GM21576 (cell line): ENCODE results near the gene CLMN.
"Not testable (repeated sequence)": the region's sequence is repeated elsewhere in the genome, so short reads cannot be mapped to it uniquely, and the experiment has no call there.

Experiments used
- ATAC-seq: cut with Tn5 transposase; IDR thresholded peaks from one replicate; pipeline ENCODE4 v1.9.1; 2021; ENCODE audit warnings: mild to moderate bottlenecking, moderate library complexity; ENCODE audit not compliant: unreplicated experiment

Gene CLMN

DNA sequence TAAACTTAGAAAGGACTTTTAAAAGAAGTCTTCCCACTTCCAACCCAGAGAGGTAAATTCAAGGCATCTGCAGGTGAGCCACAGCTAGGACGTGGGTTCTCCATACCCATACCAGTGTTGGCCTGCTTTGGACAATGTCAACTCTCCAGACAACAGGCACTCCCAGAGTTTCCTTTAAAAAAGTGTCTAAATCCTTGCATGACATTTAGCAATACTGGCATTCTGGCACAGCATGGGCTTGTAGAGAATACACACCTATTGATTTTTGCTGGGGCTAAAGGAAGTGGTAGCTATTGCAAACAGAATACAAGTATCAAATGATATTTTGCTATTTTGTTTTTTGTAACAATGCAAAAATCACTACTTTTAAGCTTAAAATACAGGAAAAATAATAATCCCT, 136.6 kb downstream of the CLMN start:
- no peak for ATAC-seq

DNA sequence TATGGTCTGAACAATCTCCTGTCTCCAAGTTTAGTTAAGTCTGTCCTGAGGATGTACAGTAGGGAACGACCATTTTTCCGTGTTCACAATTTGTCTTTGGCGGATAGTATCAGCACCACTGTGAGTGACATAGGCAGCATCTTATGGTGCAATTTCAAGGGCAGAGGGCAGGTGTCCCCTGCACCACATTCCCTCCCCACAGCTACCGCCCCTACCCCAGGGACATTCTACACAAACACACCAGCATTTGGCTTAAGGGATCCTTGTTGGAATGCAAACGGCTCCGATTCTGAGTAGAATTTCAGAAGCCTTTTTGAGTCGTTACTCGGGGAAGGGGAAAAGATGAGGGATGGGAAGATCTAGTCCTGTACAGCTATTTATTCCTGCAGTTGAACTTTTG, 137.3 kb downstream of the CLMN start:
- no peak for ATAC-seq

DNA sequence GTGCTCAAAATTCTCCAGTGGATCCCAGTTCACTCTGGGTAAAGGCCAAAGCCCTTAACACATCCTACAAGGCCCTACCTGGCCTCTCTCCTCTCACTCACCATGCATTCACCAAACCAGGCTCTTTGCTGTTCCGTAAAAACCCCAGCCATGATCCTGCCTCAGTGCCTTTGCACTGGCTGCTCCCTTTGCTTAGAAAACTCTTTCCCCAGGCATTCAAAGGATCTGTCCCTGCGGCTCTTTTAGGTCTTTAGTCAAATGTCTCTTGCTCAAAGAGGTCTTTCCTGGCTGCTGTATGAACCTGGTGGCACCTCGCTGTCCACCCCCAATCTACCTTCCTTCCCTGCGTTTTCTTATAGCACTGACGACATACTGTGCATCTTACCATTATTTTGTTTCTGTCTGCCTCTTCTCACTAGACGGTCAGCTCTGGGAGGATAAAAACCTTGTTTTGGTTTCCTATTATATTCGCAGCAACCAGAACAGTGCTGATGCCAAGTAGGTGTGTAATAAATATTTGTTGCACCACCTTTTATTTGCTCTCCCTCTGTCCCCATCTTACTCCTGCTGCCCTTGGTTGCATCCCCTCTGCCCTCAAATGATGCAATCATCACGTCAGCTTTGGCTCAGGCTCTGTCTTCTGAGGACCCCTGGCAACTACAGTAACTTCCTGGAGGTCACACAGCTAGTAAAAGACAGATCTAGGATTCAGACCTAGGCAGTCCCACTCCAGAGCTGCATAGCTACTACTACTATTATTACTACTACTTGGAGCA, 138.6 kb downstream of the CLMN start:
- no peak for ATAC-seq

DNA sequence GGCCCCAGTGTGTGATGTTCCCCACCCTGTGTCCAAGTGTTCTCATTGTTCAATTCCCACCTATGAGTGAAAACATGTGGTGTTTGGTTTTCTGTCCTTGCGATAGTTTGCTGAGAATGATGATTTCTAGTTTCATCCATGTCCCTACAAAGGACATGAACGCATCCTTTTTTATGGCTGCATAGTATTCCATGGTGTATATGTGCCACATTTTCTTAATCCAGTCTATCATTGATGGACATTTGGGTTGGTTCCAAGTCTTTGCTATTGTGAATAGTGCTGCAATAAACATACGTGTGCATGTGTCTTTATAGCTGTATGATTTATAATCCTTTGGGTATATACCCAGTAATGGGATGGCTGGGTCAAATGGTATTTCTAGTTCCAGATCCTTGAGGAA, 144.0 kb downstream of the CLMN start:
- not testable (repeated sequence) for ATAC-seq

DNA sequence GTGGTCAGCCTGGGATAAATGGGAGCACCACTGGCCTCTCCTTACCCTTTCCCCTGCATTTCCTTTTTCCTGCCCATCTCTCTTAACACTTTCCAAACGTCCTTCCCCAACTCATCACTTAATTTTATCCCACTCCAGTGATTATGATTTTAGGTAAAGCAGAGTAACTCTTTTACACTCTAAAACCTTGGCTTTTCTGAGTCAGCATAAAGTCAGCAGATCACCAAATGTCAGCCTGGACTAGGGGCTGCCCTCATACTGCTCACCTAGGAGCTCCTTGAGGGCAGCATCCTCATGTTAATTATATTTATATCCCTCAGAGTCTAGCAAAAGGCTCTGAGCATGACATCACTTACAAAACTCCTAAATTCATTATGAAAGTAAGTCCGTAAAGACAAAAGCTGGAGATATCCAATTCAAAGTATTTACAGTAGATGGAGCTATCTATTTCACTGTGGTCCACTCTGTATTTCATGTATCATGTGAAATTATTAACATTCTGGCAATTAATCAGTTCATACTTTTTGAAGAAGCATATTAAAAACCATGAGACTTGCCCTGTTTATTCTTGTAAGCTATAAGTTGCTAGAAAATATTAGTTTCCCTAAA, 145.4 kb downstream of the CLMN start:
- no peak for ATAC-seq

- no peak for ATAC-seq
Measured at GRCh38 chr14:95173518-95173917, 146.2 kb downstream of the CLMN start.

DNA sequence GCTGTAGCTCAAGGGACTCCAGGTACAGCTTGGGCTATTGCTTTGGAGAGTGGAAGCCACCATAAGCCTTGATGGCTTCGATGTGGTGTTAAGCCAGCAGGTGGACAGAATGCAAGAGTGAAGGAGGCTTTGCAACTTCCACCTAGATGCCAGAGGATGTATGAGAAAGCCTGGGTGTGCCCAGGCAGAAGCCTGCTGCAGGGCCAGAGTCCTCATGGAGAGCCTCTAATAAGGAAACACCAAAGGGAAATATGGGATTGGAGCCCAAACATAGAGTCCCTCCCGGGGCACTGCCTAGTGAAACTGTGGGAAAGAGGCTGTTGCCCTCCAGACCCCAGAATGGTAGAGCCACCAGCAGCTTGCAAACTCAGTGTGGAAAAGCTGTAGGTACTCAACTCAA, 152.5 kb downstream of the CLMN start:
- ATAC-seq = no peak

DNA sequence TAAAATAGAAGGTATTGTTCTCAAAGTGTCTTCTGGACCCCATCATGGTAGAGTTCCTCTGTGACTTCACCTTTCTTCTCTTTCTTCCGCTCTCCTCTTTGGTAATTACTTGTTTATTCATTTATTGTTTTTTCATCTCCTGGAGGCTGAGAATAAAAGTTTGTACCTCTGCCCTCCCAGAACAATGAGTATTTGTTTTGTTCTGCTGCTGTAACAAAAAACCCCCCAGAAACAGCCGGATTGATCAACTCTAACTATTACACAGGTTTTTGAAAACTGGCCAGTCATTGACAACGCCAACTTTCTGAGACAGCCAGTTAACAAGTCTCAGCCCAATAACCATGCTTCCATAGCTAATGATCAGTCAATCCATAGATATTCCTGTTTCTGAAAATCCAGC, 154.2 kb downstream of the CLMN start:
- no peak for ATAC-seq

DNA sequence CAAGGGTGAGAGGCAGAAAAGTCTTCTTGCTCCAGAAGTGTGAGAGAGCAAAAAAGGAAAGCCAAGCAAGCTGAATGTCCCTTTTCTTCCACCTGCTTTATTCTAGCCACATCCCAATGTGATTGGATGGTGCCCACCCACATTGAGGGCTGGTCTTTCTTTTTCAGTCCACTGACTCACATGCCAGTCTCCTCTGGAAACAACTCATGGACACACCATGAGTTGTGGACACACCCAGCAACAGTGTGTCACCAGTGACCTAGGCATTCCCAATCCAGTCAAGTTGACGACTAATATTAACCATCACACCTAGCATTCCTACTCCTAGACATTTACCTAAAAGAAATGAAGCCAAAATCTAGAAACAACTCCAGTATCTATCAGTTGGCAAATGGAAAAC, 155.2 kb downstream of the CLMN start:
- ATAC-seq = no peak

DNA sequence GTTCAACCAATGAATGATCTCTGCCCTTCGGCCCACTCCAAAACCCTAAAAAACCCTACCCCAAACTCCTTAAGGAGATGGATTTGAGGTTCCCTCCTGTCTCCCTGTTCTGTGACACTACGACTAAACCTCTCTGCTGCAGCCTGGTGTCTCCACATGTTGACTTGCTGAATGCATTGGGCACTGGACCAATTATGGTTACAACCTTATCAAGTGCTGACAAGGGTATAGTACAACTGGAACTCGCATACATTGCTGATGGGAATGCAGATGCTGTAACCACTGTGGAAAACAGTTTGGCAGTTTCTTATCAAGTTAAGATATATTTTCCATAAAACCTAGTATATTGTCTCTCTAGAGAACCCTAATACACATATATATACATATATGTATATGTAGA, 156.0 kb downstream of the CLMN start:
- no peak for ATAC-seq

- ATAC-seq = no peak
Measured at GRCh38 chr14:95163132-95163531, 156.6 kb downstream of the CLMN start.

GRCh38 chr14:95162641-95163040, 157.1 kb downstream of the CLMN start:
- no peak for ATAC-seq

DNA sequence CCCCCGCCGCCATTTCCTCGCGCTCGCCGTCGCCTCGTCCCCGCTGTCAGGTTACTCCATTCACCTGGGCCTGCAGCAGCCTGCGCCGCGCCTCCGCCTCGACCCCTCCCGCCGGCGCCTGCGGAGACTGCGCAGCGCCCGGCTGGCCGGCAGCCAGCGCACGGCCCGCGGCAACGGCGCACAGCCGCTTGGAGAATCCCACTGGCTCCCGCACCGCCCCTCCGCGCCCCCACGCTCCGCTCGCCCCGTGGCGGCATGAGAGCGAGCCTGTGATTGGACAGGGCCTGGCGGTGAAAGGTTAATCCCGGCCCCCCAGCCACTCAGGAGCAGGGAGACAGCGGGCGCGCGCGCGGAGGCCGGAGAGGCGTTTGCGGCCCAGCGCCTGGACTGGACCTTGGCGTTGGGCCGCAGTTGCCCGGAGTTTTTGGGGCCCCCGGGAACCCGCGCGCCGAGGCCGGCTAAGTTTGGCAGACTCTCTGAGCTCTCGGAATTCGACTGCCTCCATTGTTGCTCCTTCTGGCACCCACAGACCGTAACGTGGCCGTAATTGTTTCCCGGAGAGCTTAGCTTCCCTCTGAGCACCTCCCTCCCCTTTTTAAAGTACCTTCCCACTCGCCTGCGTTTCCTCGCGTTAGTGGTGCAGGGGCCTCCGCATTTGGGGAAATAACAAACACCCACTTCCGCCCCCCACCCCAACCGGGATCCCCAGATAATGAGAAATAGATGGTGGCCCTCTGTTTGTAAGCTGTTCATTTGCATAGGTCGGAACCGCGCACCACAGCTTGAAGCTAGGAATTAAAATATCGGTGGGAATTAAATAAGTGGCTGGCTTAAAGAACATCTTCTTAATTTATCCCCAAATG, 162.2 kb downstream of the CLMN start, which contains the start of gene DICER1:
TSS of gene DICER1 (minus strand) at position 203 of the 863 bp plus-strand sequence. CDS start 24,071 bp downstream, outside the sequence.
- peak; percentile 75 for ATAC-seq

- ATAC-seq = peak; percentile 25
Measured at GRCh38 chr14:95157048-95157326, 162.7 kb downstream of the CLMN start.

DNA sequence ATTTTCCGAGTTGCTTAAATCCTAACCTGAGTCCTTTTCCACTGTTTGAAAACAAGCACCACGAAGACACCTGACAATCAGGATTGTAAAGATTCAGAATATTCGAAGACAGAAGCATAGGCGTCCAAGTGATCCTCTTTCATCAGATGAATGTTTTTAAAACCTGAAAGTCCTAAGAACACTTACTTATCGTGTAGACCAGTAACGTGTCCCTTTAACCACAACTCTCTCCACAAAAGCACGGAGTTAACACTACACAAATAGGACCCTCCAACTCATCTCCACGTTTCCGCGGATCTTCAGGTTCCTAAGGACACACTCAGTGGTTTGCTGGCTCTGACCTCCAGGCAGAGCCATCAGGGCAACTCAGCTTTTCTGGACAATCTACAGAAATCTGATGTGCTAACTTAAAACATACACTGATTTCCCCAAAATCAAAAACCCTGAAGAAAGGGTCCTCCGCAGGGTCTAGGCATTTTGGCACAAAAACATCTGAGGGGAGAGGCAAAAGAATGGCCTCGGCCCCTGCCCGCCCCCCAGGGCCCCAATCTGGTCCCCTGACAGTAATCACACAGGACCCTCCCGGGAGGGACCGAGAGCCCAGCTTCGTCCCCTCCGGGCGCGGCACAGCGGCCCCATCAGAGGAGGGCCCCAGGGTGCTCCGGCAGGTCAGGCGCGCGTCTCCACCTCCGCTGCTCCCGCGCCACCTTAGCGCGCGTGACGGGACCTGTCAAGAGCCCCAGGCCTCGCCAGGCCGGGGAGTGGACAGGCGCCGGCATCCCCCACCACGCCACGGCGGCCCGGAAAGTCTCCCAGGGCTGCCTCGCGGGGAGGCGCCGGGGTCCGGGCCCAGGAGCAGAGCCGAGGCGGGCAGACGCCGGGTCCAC, 163.3 kb downstream of the CLMN start:
- ATAC-seq = peak; percentile 32

DNA sequence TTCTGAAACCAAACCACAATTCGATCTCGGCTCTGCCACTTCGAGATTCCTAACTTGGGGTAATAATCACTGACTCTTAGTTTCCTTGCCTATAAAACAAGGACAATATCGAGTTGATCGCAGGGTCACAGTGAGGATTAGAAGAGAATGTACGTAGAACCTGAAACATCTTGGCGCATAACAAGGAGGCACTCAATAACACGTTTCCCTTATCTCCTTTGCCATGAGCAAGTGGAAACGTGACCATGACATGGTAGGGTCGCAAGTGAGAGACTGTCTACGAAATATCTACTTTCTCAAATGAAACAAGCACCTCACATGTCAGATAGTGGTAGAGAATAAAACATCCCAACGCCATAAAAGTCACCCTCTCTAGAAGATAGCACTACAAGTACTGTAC, 164.7 kb downstream of the CLMN start:
- ATAC-seq = no peak

DNA sequence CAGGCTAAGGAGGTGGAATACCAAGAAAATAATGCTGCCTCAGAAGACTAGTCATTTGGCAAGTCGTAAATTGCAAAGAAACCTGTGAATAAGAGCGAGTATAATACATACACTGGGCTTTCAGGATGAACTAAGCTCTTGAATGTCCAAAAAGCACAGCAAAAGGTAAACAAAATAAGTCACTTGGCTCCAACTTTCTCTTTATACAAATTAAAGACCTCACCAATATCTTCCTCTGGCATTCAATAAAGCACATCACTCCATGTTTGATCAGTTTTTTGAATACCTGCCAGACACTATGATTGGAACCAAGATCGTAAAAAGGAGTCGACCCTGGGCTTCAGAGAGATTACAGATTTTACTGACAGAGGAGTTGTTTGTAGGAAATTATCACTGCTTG, 165.8 kb downstream of the CLMN start:
- ATAC-seq = no peak

DNA sequence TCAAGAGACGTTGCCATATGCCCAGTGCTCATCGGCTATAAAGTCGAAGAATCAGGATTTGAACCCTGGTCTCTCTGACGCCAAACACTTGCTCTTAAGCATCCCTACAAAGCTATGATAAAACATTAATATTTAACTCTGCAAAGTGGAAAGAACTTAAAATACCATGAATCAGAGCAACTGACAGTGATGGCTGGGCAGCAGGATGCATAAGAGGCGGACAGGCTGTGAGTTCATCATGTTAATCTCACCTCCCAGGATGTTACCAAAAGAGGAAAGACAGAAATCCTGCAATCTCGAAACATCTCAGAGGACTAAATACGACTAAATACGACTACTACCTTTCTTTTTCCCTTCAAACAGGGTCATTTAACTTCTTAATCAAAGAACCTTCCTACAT, 168.1 kb downstream of the CLMN start:
- no peak for ATAC-seq

DNA sequence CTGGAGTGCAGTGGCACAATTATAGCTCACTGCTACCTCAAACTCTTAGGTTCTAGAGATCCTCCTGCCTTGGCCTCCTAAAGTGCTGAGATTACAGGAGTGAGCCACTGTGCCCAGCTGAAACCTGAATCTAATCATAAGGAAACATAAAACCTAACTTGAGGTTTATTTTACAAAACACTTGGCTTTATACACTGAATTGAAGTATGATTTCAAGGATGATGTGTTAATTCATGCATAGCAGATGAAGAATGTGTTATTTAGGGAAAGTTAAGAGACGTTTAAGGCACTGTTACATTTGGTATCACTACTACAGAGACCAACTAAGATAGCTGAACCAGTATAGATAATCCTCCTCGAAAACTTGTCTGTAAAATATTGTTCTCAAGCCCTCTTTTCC, 168.8 kb downstream of the CLMN start:
- no peak for ATAC-seq

DNA sequence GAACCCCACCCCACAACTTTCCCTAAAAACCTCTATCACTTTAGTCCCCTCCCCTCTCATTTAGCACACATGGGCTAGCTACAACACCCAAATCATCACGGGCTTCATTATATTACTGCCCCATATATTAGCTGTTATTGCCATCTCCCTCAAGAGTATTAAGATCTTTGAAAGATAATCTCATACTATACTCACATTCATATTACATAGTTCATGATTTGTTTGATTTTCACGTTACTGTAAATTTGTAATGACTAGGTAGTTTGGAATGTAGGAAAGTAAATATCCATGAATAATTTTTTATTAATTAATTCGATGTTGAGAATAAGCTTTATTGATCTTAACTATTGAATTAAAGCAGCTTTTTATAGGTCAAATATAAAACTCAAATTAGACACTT, 170.3 kb downstream of the CLMN start:
- ATAC-seq = no peak

DNA sequence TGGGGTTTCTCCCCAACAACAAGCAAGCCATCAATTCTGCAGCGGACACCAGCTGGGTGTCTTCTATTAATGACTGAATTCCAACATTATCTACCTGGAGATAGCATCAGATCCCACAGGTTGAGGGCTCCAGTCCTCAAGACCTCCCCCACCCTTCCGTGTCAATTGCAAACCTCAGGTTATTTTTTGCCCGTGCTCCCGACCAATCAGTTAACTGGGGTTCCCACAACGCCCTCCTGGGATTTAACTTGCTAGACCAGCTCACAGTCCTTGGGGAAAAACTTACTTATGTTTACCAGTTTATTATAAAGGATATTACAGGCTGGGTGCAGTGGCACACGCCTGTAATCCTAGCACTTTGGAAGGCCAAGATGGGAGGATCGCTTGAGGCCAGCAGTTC, 172.1 kb downstream of the CLMN start:
- ATAC-seq = no peak
